Mucosa of gallbladder (tissue), 1 donor: ENCODE measurements around the gene SIPA1L3. TPM values are rescaled to one million over a fixed set of nuclear protein-coding genes. Genes with fewer than 3 reads are reported as not detected.
"Not testable (repeated sequence)": the region's sequence is repeated elsewhere in the genome, so short reads cannot be mapped to it uniquely, and the experiment has no call there.

ENCODE experiments used
- DNase-seq: peaks from one replicate; pipeline ENCODE4 v3.0.0-alpha.2; 2020; ENCODE audit warnings: low spot score
- total RNA-seq: library from RNA; stranded (reverse); gene quantifications from one replicate; pipeline ENCODE4 v1.2.1, GENCODE V29; 2021
- donor health status: DM: no; HTN: no; CAD: no.

The SIPA1L3 gene
- total RNA-seq, 1 donor from 2014 or later, result 74.6 TPM

- DNase-seq, result no peak
Measured at GRCh38 chr19:38022791-38023670, 116.0 kb downstream of the SIPA1L3 start.

GRCh38 chr19:38023671-38024541 is 116.9 kb downstream of the SIPA1L3 start:
- no peak for DNase-seq

- no peak for DNase-seq
Measured at GRCh38 chr19:38024992-38025908, 118.2 kb downstream of the SIPA1L3 start.

- DNase-seq, result no peak
Measured at GRCh38 chr19:38025909-38026307, 118.9 kb downstream of the SIPA1L3 start.

- no peak for DNase-seq
Measured at GRCh38 chr19:38028913-38029510, 122.0 kb downstream of the SIPA1L3 start.

- DNase-seq, result not testable (repeated sequence)
Measured at GRCh38 chr19:38030001-38030400, 123.0 kb downstream of the SIPA1L3 start.

- no peak for DNase-seq
Measured at GRCh38 chr19:38030686-38031422, 123.8 kb downstream of the SIPA1L3 start.

GRCh38 chr19:38031423-38031770 is 124.4 kb downstream of the SIPA1L3 start:
- no peak for DNase-seq

GRCh38 chr19:38032151-38032550 is 125.1 kb downstream of the SIPA1L3 start:
- DNase-seq, result no peak

GRCh38 chr19:38032951-38033350 is 125.9 kb downstream of the SIPA1L3 start:
- DNase-seq, result no peak

- no peak for DNase-seq
Measured at GRCh38 chr19:38033658-38034491, 126.9 kb downstream of the SIPA1L3 start.

GRCh38 chr19:38034492-38034860 is 127.5 kb downstream of the SIPA1L3 start:
- DNase-seq, result no peak

- DNase-seq, result no peak
Measured at GRCh38 chr19:38035515-38036495, 128.8 kb downstream of the SIPA1L3 start.

- no peak for DNase-seq
Measured at GRCh38 chr19:38036707-38037611, 130.0 kb downstream of the SIPA1L3 start.

- DNase-seq, result no peak
Measured at GRCh38 chr19:38039966-38040365, 133.0 kb downstream of the SIPA1L3 start.

- no peak for DNase-seq
Measured at GRCh38 chr19:38042132-38042531, 135.1 kb downstream of the SIPA1L3 start.

GRCh38 chr19:38043649-38044144 is 136.7 kb downstream of the SIPA1L3 start:
- DNase-seq, result no peak
